ENCODE results near the gene NTNG1.

GRCh38 chr1:107255469-107255868 lies 114.6 kb downstream of the NTNG1 start:
- TF ChIP-seq GATA3 (IDR thresholded peaks at IDR 0.05; ENCODE audit: low read depth, low read length) (no peak), GATA2 (IDR thresholded peaks at IDR 0.05; ENCODE audit: low read depth, low read length) (no peak)

Measured in SH-SY5Y (cell line).